KG1 (cell line): ENCODE measurements around the gene TBX18.

Experiments used
- DNase-seq: peaks from one replicate; lab custom pipeline; 2025; lab: John Stamatoyannopoulos, UW

TBX18 gene

DNA sequence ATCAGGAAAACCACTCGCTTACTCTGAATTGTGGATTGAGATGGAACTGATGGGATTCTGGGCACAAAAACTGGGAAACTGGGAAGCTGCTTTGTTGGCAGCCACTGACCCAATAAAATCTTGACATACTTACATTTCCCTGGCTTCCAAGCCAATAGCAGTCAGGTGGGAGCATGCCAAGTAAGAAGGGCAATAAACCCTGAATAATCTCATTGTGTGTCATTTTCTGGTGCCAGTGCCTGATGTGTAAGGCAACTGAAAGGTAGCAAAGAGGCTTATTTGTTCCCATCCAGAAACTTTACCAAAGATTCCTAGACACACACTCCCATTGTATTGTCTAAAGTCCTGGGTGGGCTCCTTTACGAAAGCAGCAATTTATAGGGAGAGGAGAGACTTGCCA, 93.2 kb downstream of the TBX18 start:
- DNase-seq, result no peak

DNA sequence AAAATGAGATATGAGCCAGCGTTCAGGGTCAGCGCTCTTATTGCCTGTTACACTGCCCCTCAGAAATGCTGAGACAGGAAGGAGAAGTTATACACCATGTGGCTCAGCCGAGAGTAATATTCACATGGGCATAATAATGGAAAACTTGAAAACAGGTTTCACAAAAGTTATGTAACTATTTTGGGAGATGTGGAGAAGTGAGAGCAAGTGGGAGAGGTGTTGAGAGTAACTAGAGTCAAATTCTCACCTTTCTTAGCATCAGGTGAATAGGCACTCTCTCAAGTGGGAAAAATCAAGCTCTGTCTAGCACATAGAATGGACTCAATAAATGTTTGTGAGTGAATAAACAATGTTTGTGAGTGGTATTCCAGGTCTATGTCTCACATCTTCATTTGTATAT, 94.5 kb downstream of the TBX18 start:
- no peak for DNase-seq

GRCh38 chr6:84667252-84668213, 96.9 kb downstream of the TBX18 start:
- no peak for DNase-seq

DNA sequence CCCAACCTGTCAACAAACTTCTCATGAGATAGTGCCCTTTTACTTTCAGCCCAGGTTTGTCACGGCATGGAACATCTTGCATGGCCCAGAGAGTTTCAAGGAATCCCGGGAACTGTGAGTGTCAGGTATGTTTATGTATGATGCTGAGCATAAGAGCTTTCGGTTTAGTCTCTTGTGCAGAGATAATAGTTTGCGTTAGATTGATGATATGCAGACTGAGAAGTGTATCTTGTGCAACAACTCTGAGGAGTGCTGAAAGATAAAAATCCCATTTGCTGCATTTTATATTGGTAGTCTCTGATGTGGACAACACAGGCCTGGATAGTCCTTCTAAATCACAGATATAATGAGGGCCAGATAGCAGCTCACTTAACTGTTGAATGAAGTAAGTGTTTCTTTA, 99.0 kb downstream of the TBX18 start:
- DNase-seq, result no peak

DNA sequence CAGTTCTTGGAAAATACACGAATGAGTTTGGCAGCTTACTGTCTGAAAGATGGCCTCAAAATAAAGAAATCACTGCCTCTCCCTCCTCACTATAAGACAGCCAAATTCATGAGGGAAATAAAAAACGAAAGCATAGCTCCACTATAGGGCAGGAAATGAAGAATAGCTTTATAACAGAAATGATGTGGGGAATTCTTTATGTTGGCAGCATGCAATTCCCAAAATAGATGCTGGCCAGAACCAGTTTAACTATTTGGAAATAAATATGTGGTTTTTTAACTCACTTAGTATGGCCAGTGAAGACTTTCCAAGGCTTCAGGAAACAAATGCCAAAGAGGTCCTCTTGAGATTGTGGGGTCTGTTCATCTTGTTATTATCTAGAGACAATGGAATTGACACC, 100.5 kb downstream of the TBX18 start:
- DNase-seq, result no peak

GRCh38 chr6:84657486-84657885, 106.9 kb downstream of the TBX18 start:
- no peak for DNase-seq

GRCh38 chr6:84657025-84657424, 107.4 kb downstream of the TBX18 start:
- DNase-seq, result no peak

GRCh38 chr6:84653027-84653551, 111.3 kb downstream of the TBX18 start:
- no peak for DNase-seq

DNA sequence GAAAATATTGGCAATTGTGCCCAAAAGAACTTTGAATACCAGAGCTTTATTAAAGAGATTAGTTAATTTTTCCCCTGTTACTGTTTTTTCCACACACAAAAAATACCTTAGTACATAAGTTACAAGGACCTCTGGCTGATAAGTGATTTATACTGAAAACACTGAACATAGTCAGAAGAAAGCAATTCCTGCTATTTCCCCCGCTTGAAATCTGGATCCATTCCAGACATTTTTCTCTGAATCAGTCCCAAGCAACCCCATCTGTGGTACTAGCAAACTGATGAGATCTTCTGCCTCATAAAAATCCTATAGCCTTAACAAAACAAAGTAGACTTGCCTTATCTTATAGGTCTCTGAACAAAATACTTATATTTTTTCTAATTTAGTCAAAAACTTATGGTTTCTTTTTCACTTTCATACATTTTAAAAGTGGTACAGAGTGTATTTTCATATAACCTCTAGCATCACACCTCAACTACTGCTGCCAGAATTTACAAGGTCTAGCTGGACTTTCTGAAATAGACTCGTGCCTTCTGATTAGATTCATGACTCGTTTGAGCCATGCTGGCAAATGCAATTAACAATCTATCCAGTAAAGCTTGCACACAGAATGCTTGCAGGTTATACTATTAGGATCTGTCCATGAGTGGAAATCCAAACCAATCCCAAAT, 111.9 kb downstream of the TBX18 start:
- no peak for DNase-seq

GRCh38 chr6:84651583-84651982, 112.8 kb downstream of the TBX18 start:
- no peak for DNase-seq

DNA sequence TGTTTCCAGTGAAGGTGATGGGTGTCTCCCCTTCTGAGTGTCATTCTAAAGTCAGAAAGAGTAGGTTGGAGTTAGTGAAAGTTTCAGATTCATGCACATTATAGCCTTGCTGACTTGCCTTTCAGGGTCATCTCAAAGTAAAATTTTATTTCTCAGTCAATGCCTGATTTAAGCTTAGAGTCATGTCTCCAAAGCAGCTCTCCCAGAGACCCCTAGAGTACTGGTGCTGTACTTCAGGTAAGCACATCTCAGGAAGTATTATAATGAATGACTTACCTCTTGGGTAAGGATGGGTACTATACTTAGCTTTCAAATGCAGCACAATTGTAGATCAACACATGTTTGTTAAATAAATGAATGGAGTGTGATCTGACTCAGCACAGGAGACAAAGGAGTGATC, 116.0 kb downstream of the TBX18 start:
- no peak for DNase-seq

DNA sequence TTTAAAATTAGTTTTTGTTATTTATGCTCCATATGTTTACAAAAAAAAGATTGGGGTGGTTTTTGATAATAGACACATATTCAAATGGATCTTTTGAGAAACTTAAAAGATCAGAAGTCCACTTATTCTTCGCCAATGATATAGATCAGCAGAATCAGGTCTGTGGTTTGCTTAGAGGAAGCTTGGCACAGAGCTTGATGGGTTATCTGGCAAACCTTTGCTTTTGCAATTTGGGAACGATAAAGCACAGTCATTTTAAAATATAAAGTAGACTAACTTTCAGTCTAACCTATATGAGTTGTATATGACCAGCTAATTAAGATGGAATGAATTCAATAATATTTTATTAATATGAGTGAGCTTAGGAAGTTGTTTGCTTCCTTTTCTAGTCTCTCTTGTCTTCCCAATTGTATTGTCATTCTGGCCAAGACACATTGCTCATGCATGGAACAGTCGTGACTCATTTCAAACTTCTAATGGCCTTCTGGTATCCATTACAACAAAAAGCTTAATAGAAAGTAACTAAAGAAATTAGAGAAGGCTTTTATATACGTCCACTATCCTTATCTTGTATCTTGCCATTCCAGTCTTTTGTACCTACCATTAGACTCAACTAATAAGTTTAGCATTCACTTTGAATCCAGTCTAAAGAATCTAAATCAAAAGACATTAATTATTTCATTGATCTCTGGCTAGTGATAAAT, 118.7 kb downstream of the TBX18 start:
- DNase-seq, result no peak

DNA sequence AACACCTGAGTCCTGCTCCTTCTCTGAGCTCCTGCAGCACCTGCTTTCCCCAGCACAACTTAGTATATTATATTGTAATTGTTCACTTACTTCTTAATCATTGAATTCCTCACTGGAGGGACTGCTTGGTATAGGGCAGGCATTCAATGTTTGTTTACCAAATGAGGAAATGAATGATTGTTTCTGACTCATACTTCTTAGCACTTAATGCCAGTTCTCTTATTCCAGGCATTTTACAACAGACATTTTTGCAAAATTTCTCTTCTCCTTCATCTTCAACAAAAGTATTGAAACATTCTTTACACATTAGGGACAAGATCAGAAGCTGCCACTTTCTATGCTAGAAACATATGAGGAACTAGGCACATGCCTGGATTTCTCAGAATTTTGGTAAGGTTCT, 119.4 kb downstream of the TBX18 start:
- no peak for DNase-seq

DNA sequence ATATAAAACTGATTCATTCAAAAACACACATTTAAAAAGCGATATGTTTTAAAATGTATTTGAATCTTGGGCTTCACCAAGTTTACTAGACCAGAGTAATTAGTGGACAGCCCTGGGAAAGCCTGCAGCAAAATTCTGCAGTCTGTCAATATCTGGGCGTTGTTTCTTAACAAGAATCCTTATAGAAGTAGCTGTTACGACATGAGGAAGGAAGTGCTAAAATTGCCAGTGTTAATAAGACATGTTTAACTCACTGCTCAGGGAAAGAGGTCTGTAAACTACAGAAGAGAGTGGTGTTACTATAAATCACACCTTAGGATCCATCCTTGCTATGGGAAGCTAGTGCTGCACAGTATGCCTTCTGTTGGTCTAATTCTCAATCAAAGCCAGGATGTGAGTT, 120.6 kb downstream of the TBX18 start:
- DNase-seq, result no peak

DNA sequence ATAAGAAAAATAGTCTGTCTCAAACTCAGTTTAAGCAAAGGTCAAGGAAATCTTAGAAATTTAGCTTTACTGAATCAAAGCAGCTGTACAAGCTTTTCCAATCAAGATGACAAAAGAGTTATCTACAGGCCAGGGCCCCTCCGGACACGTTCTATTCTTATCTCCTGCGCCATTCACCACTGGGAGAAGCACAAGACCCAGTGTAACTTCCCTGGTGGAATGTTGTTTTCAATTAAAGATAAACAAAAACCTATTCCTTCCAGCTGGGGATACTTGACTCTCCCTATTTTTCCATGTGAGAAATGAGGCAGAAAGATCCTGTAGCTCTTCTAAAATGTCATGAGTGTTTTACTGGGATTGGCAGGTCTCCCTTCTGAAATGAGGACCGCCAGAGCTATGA, 123.3 kb downstream of the TBX18 start:
- DNase-seq, result no peak

DNA sequence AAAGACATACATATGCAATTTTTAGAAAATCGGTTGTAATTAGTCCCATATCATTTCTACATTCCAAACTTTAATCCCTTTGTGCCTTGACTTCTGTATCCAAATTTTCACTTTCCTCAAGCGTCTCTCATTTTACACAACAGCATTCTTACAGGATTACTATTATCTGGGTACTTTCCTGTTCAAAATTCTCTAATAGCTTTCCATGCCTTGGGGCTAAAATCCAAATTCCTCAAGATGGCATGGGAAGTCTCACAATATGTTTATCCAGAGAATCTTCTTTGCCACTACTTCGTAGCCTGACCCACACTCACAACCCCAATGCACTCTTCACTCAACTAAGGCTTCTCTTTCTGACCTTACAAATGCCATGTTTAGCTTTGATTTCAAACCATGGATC, 125.0 kb downstream of the TBX18 start:
- DNase-seq, result no peak

GRCh38 chr6:84638286-84638685, 126.1 kb downstream of the TBX18 start:
- no peak for DNase-seq
